Loucy (cell line): ENCODE results near the gene ARL4D.

Experiments
- H2AFZ ChIP-seq: fragments of 200-600 bp; sonication (generic); 2 replicates; pipeline ENCODE4 v1.6.0; 2016; ENCODE audit warnings: antibody characterized with exemption, mild to moderate bottlenecking, low read length, moderate library complexity
- H3F3A ChIP-seq: fragments of 200-600 bp; 2 replicates; pipeline ENCODE4 v1.6.0; 2016; ENCODE audit warnings: antibody characterized with exemption, low read depth, mild to moderate bottlenecking
- H3K27me3 ChIP-seq: fragments of 200-600 bp; sonication (generic); 2 replicates; pipeline ENCODE4 v1.6.1; 2014; ENCODE audit warnings: low read length, mild to moderate bottlenecking; ENCODE audit not compliant: insufficient read depth, poor library complexity, severe bottlenecking
- H3K36me3 ChIP-seq: fragments of 200-600 bp; sonication (generic); 2 replicates; pipeline ENCODE4 v1.6.1; 2016; ENCODE audit warnings: low read length; ENCODE audit not compliant: insufficient read depth
- H3K4me1 ChIP-seq: fragments of 200-600 bp; sonication (generic); 2 replicates; pipeline ENCODE4 v1.5.1; 2014; ENCODE audit warnings: low read length, mild to moderate bottlenecking; ENCODE audit not compliant: insufficient read depth, poor library complexity, severe bottlenecking
- H3K4me2 ChIP-seq: fragments of 200-600 bp; sonication (generic); 2 replicates; pipeline ENCODE4 v1.6.0; 2014; ENCODE audit warnings: antibody characterized with exemption, low read length, low read depth, mild to moderate bottlenecking; ENCODE audit not compliant: poor library complexity, severe bottlenecking
- H3K4me3 ChIP-seq: fragments of 200-600 bp; sonication (generic); 2 replicates; pipeline ENCODE4 v1.5.1; 2014; ENCODE audit warnings: low read length, mild to moderate bottlenecking, mixed read lengths; ENCODE audit not compliant: poor library complexity, severe bottlenecking
- H3K79me2 ChIP-seq: fragments of 200-600 bp; sonication (generic); 2 replicates; pipeline ENCODE4 v1.6.1; 2014; ENCODE audit warnings: low read length; ENCODE audit not compliant: insufficient read depth
- H3K9ac ChIP-seq: fragments of 200-600 bp; sonication (generic); 2 replicates; pipeline ENCODE4 v1.6.0; 2014; ENCODE audit warnings: mild to moderate bottlenecking, low read depth, low read length, moderate library complexity; ENCODE audit not compliant: poor library complexity, severe bottlenecking
- H3K9me2 ChIP-seq: fragments of 200-600 bp; sonication (generic); replicated peaks from 2 replicates; pipeline ENCODE4 v1.6.1; 2016; ENCODE audit warnings: low read depth, low read length, mixed read lengths
- H3K9me3 ChIP-seq: fragments of 200-600 bp; sonication (generic); 2 replicates; pipeline ENCODE4 v1.6.1; 2014; ENCODE audit warnings: mild to moderate bottlenecking, antibody characterized with exemption, low read length, low read depth; ENCODE audit not compliant: insufficient read depth
- H4K20me1 ChIP-seq: fragments of 200-600 bp; sonication (generic); 2 replicates; pipeline ENCODE4 v1.6.0; 2014; ENCODE audit warnings: antibody characterized with exemption, low read length, mild to moderate bottlenecking; ENCODE audit not compliant: insufficient read depth, poor library complexity, severe bottlenecking
- CTCF ChIP-seq: fragments of 200-600 bp; sonication (generic); conservative IDR thresholded peaks from 2 replicates; pipeline ENCODE4 v1.5.1; 2014; ENCODE audit warnings: mild to moderate bottlenecking, antibody characterized with exemption, low read length
- EZH2phosphoT487 ChIP-seq: fragments of 200-600 bp; IDR thresholded peaks from 2 replicates; pipeline ENCODE4 v1.6.1; 2018; ENCODE audit warnings: antibody characterized with exemption, mild to moderate bottlenecking, moderate library complexity, borderline replicate concordance

The ARL4D gene

GRCh38 chr17:43410557-43411368, 12.0 kb downstream of the ARL4D start:
- no peaks in the 10 kb centered on the region for H3K9me2 ChIP-seq
- TF ChIP-seq CTCF (no peak), EZH2phosphoT487 (no peak)
- H3K9me3 ChIP-seq, result no peaks in the 10 kb centered on the region
- no peaks in the 10 kb centered on the region for H3K27me3 ChIP-seq
- H3K9ac ChIP-seq, result no peak overlapping the region
- H3F3A ChIP-seq, result no peaks in the 10 kb centered on the region
- H3K4me3 ChIP-seq, result no peak overlapping the region
- no peak overlapping the region for H2AFZ ChIP-seq
- H3K4me2 ChIP-seq, result no peak overlapping the region
- no peaks in the 10 kb centered on the region for H3K79me2 ChIP-seq
- H3K4me1 ChIP-seq, result no peaks in the 10 kb centered on the region
- no peaks in the 10 kb centered on the region for H3K36me3 ChIP-seq
- no peaks in the 10 kb centered on the region for H4K20me1 ChIP-seq

- no peak overlapping the region for H3K4me3 ChIP-seq
- no peaks in the 10 kb centered on the region for H3K4me1 ChIP-seq
- no peaks in the 10 kb centered on the region for H3K9me2 ChIP-seq
- H3F3A ChIP-seq, result no peaks in the 10 kb centered on the region
- no peak overlapping the region for H3K4me2 ChIP-seq
- no peak for TF ChIP-seq EZH2phosphoT487
- TF ChIP-seq CTCF, result no peak
- H3K79me2 ChIP-seq, result no peaks in the 10 kb centered on the region
- no peak overlapping the region for H2AFZ ChIP-seq
- no peaks in the 10 kb centered on the region for H3K36me3 ChIP-seq
- H3K27me3 ChIP-seq, result no peaks in the 10 kb centered on the region
- H3K9ac ChIP-seq, result no peak overlapping the region
- H3K9me3 ChIP-seq, result no peaks in the 10 kb centered on the region
- no peaks in the 10 kb centered on the region for H4K20me1 ChIP-seq
Observed at GRCh38 chr17:43411369-43411677, 12.5 kb downstream of the ARL4D start.

- no peak overlapping the region for H3K9ac ChIP-seq
- H2AFZ ChIP-seq, result no peak overlapping the region
- H3K27me3 ChIP-seq, result no peaks in the 10 kb centered on the region
- no peaks in the 10 kb centered on the region for H3K9me2 ChIP-seq
- no peaks in the 10 kb centered on the region for H4K20me1 ChIP-seq
- no peaks in the 10 kb centered on the region for H3K79me2 ChIP-seq
- no peak overlapping the region for H3K4me3 ChIP-seq
- H3K9me3 ChIP-seq, result no peaks in the 10 kb centered on the region
- H3F3A ChIP-seq, result no peaks in the 10 kb centered on the region
- no peaks in the 10 kb centered on the region for H3K36me3 ChIP-seq
- no peak overlapping the region for H3K4me2 ChIP-seq
- TF ChIP-seq CTCF (no peak), EZH2phosphoT487 (no peak)
- no peaks in the 10 kb centered on the region for H3K4me1 ChIP-seq
Observed at GRCh38 chr17:43411749-43412148, 13.0 kb downstream of the ARL4D start.
